H9 (cell line): ENCODE measurements around the gene GPR137. TPM values are rescaled to one million over a fixed set of nuclear protein-coding genes. Genes with fewer than 3 reads are reported as not detected.

ENCODE experiments used
- DNase-seq: peaks from one replicate; pipeline ENCODE4 v3.0.0-alpha.2; 2017
- H2AFZ ChIP-seq: one replicate; pipeline ENCODE4 v1.6.1; 2013; ENCODE audit warnings: mild to moderate bottlenecking, low read length, control low read depth, moderate library complexity
- H2AK5ac ChIP-seq: 2 replicates; pipeline ENCODE4 v1.6.1; 2013; ENCODE audit warnings: low read length, control low read depth, mixed read lengths; ENCODE audit not compliant: insufficient read length
- H2BK120ac ChIP-seq: one replicate; pipeline ENCODE4 v1.6.1; 2013; ENCODE audit warnings: low read depth, mild to moderate bottlenecking, low read length, control low read depth, inconsistent platforms; ENCODE audit not compliant: poor library complexity, severe bottlenecking
- H2BK12ac ChIP-seq: 2 replicates; pipeline ENCODE4 v1.6.1; 2013; ENCODE audit warnings: low read length, control low read depth, mixed read lengths, low read depth; ENCODE audit not compliant: insufficient read length
- H2BK15ac ChIP-seq: 2 replicates; pipeline ENCODE4 v1.6.1; 2013; ENCODE audit warnings: low read depth, low read length, control low read depth
- H2BK20ac ChIP-seq: one replicate; pipeline ENCODE4 v1.6.1; 2013; ENCODE audit warnings: low read depth, mild to moderate bottlenecking, low read length, control low read depth, inconsistent platforms; ENCODE audit not compliant: poor library complexity, severe bottlenecking
- H2BK5ac ChIP-seq: 2 replicates; pipeline ENCODE4 v1.6.1; 2013; ENCODE audit warnings: low read length, control low read depth, mixed read lengths; ENCODE audit not compliant: insufficient read length
- H3K14ac ChIP-seq: 2 replicates; pipeline ENCODE4 v1.6.1; 2013; ENCODE audit warnings: low read length, control low read depth; ENCODE audit not compliant: insufficient read depth
- H3K18ac ChIP-seq: 2 replicates; pipeline ENCODE4 v1.6.1; 2013; ENCODE audit warnings: low read depth, mild to moderate bottlenecking, mixed read lengths, low read length, control low read depth; ENCODE audit not compliant: insufficient read length
- H3K23ac ChIP-seq: 2 replicates; pipeline ENCODE4 v1.6.1; 2013; ENCODE audit warnings: low read length, control low read depth, mixed read lengths, low read depth; ENCODE audit not compliant: insufficient read length
- H3K23me2 ChIP-seq: 2 replicates; pipeline ENCODE4 v1.6.1; 2013; ENCODE audit warnings: low read depth, mild to moderate bottlenecking, mixed read lengths, low read length, control low read depth; ENCODE audit not compliant: insufficient read length, poor library complexity, severe bottlenecking
- H3K27ac ChIP-seq: 2 replicates; pipeline ENCODE4 v1.5.1; 2013; ENCODE audit warnings: low read length, control low read depth, mixed read lengths, low read depth; ENCODE audit not compliant: insufficient read length
- H3K27me3 ChIP-seq: 2 replicates; pipeline ENCODE4 v1.6.1; 2013; ENCODE audit warnings: low read length, control low read depth, inconsistent platforms; ENCODE audit not compliant: insufficient read depth
- H3K4ac ChIP-seq: 2 replicates; pipeline ENCODE4 v1.6.1; 2013; ENCODE audit warnings: low read depth, mild to moderate bottlenecking, control low read depth, inconsistent platforms, low read length, moderate library complexity
- H3K4me1 ChIP-seq: 2 replicates; pipeline ENCODE4 v1.6.1; 2013; ENCODE audit warnings: low read length, control low read depth, inconsistent platforms; ENCODE audit not compliant: insufficient read depth
- H3K4me2 ChIP-seq: 2 replicates; pipeline ENCODE4 v1.6.1; 2013; ENCODE audit warnings: low read length, control low read depth, mixed read lengths; ENCODE audit not compliant: insufficient read length, insufficient read depth
- H3K56ac ChIP-seq: 2 replicates; pipeline ENCODE4 v1.6.1; 2013; ENCODE audit warnings: low read depth, mild to moderate bottlenecking, mixed read lengths, low read length, control low read depth; ENCODE audit not compliant: insufficient read length
- H3K79me1 ChIP-seq: 2 replicates; pipeline ENCODE4 v1.6.1; 2013; ENCODE audit warnings: low read depth, mild to moderate bottlenecking, moderate library complexity, low read length, control low read depth, inconsistent platforms; ENCODE audit not compliant: insufficient read depth, poor library complexity, severe bottlenecking
- H3K79me2 ChIP-seq: 2 replicates; pipeline ENCODE4 v1.6.1; 2013; ENCODE audit warnings: low read length, control low read depth, inconsistent platforms; ENCODE audit not compliant: insufficient read depth
- H3K9ac ChIP-seq: 2 replicates; pipeline ENCODE4 v1.6.1; 2013; ENCODE audit warnings: low read length, control low read depth, mixed read lengths; ENCODE audit not compliant: insufficient read length; ENCODE audit errors: extremely low read depth
- H3K9me3 ChIP-seq: one replicate; pipeline ENCODE4 v1.6.1; 2013; ENCODE audit warnings: low read depth, low read length, inconsistent platforms; ENCODE audit not compliant: control insufficient read depth
- H3T11ph ChIP-seq: one replicate; pipeline ENCODE4 v1.6.1; 2013; ENCODE audit warnings: mild to moderate bottlenecking, low read length, control low read depth, inconsistent platforms
- H4K20me1 ChIP-seq: one replicate; pipeline ENCODE4 v1.6.1; 2013; ENCODE audit not compliant: control insufficient read depth, insufficient read length, insufficient read depth
- H4K5ac ChIP-seq: 2 replicates; pipeline ENCODE4 v1.6.1; 2013; ENCODE audit warnings: low read depth, mild to moderate bottlenecking, mixed read lengths, low read length, control low read depth; ENCODE audit not compliant: insufficient read length
- H4K8ac ChIP-seq: replicated peaks from 2 replicates; pipeline ENCODE4 v1.6.1; 2013; ENCODE audit warnings: low read length, control low read depth, mixed read lengths, low read depth; ENCODE audit not compliant: insufficient read length
- H4K91ac ChIP-seq: 2 replicates; pipeline ENCODE4 v1.6.1; 2013; ENCODE audit warnings: low read depth, mild to moderate bottlenecking, moderate library complexity, mixed read lengths, low read length, control low read depth; ENCODE audit not compliant: insufficient read length
- H3K27ac Mint-ChIP-seq, 3 experiments: 2 replicates in 2 of 3; 3 replicates in 1 of 3; pipeline ENCODE4 v1.8.0; 2020 to 2021; ENCODE audit warnings: mixed read lengths in 3 of 3, mild to moderate bottlenecking in 1 of 3, moderate library complexity in 1 of 3
- H3K27me3 Mint-ChIP-seq: 2 replicates; pipeline ENCODE4 v1.8.0; 2021; ENCODE audit warnings: low read depth, mild to moderate bottlenecking, moderate library complexity, mixed read lengths
- H3K36me3 Mint-ChIP-seq, 3 experiments: 2 replicates in 2 of 3; 3 replicates in 1 of 3; pipeline ENCODE4 v1.8.0; 2020 to 2021; ENCODE audit warnings: low read depth in 3 of 3, mixed read lengths in 3 of 3; ENCODE audit not compliant: insufficient read depth in 1 of 3
- H3K4me1 Mint-ChIP-seq, 2 experiments: 2 replicates each; pipeline ENCODE4 v1.8.0; 2020; ENCODE audit warnings: mixed read lengths in 2 of 2
- H3K4me3 Mint-ChIP-seq, 2 experiments: 2 replicates in 1 of 2; 3 replicates in 1 of 2; pipeline ENCODE4 v1.8.0; 2020 to 2021; ENCODE audit warnings: mild to moderate bottlenecking in 2 of 2, mixed read lengths in 2 of 2, moderate library complexity in 1 of 2
- H3K9me3 Mint-ChIP-seq, 2 experiments: 2 replicates in 1 of 2; 3 replicates in 1 of 2; pipeline ENCODE4 v1.8.0; 2020; ENCODE audit warnings: mild to moderate bottlenecking in 2 of 2, mixed read lengths in 2 of 2, moderate library complexity in 1 of 2
- WGBS: extraction: QIAGEN DNeasy Blood & Tissue Kit; methylation state at CpG from one replicate; pipeline ENCODE4 v1.1.7; 2013; ENCODE audit warnings: missing lambda C conversion rate, low lambda C conversion rate, mixed read lengths; ENCODE audit not compliant: insufficient read length; ENCODE audit errors: extremely low coverage; 5-methylcytosine and 5-hydroxymethylcytosine counted together
- total RNA-seq: library from RNA; stranded (reverse); gene quantifications from 2 replicates; pipeline ENCODE4 v1.2.1, GENCODE V29; 2021
- TF ChIP-seq, protein P1 (sequence below): fragments of 200-600 bp; sonication (generic); conservative IDR thresholded peaks from 3 replicates; pipeline ENCODE4 v1.8.0; 2021; ENCODE audit warnings: antibody characterized with exemption, mild to moderate bottlenecking

GPR137 gene
- total RNA-seq, 1 experiment from 2014 or later, result 39.6 TPM

DNA sequence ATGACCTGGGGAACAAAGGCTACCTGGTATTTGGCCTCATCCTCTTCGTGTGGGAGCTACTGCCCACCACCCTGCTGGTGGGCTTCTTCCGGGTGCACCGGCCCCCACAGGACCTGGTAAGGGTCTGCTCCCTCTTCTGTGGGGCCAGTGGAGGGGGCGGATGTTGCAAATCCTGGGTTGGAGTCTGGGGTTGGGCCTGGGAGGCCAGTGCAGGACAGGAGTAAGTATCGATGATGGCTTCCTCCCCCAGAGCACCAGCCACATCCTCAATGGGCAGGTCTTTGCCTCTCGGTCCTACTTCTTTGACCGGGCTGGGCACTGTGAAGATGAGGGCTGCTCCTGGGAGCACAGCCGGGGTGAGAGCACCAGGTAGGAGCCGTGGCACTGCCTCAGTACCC lies 2.7 kb downstream of the GPR137 start:
- Histone ChIP-seq H3K4me1 (no peaks in the 10 kb centered on the region), H3K4me2 (no peak overlapping the region), H2BK20ac (no peak overlapping the region), H3T11ph (no peak overlapping the region), H2BK120ac (no peak overlapping the region), H4K8ac (no peak overlapping the region), H2BK12ac (no peak overlapping the region), H3K79me2 (no peaks in the 10 kb centered on the region), H3K27ac (no peak overlapping the region), H3K18ac (no peak overlapping the region), H2AFZ (no peak overlapping the region), H4K5ac (no peak overlapping the region), H3K23me2 (peaks cover 18% of the 10 kb centered on the region), H2BK15ac (no peak overlapping the region), H3K14ac (no peak overlapping the region; the same call in 1 of the 2 replicates), H3K27me3 (peaks cover 32% of the 10 kb centered on the region), H3K56ac (no peak overlapping the region), H3K9me3 (no peaks in the 10 kb centered on the region), H4K20me1 (no peaks in the 10 kb centered on the region), H3K9ac (no peak overlapping the region), H3K79me1 (no peaks in the 10 kb centered on the region), H2AK5ac (no peak overlapping the region), H4K91ac (no peak overlapping the region), H2BK5ac (no peak overlapping the region), H3K23ac (no peak overlapping the region), H3K4ac (no peak overlapping the region)
- Mint-ChIP-seq H3K36me3 (peaks cover 0 to 2% (median 0%) of the 10 kb centered on the region in 3 experiments; a peak in 3 of 7 replicates), H3K27me3 (peaks cover 45% of the 10 kb centered on the region), H3K9me3 (no peaks in the 10 kb centered on the region; a peak in 2 of 5 replicates), H3K4me3 (no peak overlapping the region), H3K27ac (no peak overlapping the region), H3K4me1 (peaks cover 12 to 18% of the 10 kb centered on the region in 2 experiments)
- WGBS, result no CpG with 5 or more reads among the region's 9 CpGs
- DNase-seq, result no peak
- TF ChIP-seq, protein P1, sequence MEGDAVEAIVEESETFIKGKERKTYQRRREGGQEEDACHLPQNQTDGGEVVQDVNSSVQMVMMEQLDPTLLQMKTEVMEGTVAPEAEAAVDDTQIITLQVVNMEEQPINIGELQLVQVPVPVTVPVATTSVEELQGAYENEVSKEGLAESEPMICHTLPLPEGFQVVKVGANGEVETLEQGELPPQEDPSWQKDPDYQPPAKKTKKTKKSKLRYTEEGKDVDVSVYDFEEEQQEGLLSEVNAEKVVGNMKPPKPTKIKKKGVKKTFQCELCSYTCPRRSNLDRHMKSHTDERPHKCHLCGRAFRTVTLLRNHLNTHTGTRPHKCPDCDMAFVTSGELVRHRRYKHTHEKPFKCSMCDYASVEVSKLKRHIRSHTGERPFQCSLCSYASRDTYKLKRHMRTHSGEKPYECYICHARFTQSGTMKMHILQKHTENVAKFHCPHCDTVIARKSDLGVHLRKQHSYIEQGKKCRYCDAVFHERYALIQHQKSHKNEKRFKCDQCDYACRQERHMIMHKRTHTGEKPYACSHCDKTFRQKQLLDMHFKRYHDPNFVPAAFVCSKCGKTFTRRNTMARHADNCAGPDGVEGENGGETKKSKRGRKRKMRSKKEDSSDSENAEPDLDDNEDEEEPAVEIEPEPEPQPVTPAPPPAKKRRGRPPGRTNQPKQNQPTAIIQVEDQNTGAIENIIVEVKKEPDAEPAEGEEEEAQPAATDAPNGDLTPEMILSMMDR, result no peak
